Transverse colon (tissue), 3 donors: ENCODE results near the gene NOL11.

Source experiments
- CTCF ChIP-seq, 5 experiments: fragments of 200-600 bp in 3 of 5; fragments of 450-650 bp in 2 of 5; sonication (generic) in 3 of 5; IDR thresholded peaks; 1 replicate in 2 of 5; 2 replicates in 3 of 5; pipeline ENCODE4 v1.5.1; 2016 to 2017; ENCODE audit warnings: antibody characterized with exemption in 5 of 5, inconsistent platforms in 3 of 5, mild to moderate bottlenecking in 2 of 5, moderate library complexity in 1 of 5
- EP300 ChIP-seq: sonication (generic); formaldehyde crosslinking; IDR thresholded peaks from one replicate; pipeline ENCODE4 v1.6.1; 2017; ENCODE audit warnings: antibody characterized with exemption, low read depth
- POLR2A ChIP-seq: fragments of 450-650 bp; IDR thresholded peaks from one replicate; pipeline ENCODE4 v1.6.1; 2016; ENCODE audit warnings: antibody characterized with exemption, mild to moderate bottlenecking, moderate library complexity

- no peak for TF ChIP-seq CTCF (IDR thresholded peaks at IDR 0.05)
- TF ChIP-seq EP300, result no peak
- no peak for TF ChIP-seq POLR2A
Observed at GRCh38 chr17:67730731-67731130, 13.0 kb downstream of the NOL11 start.
